Measurements from ENCODE around the gene CGB8.

CGB8 gene

DNA sequence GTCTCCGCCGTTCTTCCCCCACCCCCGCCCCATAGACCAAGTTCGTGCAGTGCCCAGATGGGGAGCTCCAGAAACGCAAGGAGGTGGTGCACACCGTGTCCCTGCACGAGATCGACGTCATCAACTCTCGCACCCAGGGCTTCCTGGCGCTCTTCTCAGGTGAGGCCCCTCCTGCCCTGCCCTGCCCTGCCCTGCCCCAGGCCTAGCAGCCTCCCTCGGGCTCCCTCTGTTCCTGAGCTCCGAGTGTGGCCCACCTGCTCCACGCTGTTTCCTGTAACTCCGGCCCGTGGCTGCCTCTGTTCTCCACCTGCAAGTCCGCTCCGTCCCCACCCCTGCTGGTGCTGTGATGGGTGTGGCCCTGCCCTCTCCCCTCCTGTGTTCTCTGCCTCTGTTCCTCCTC, 38.5 kb downstream of the CGB8 start:
- Histone ChIP-seq H3K9ac (ENCODE audit: low read depth in 1 of 2, low read length in 2 of 2) (no peak overlapping the region), H3K36me3 (ENCODE audit: control insufficient read depth in 2 of 2, insufficient read depth in 2 of 2, low read length in 2 of 2) (peaks cover 51 to 52% of the 10 kb centered on the region in 2 donors), H3K4me1 (ENCODE audit: control insufficient read depth in 2 of 2, insufficient read depth in 2 of 2, low read length in 2 of 2) (no peaks in the 10 kb centered on the region), H3K27ac (ENCODE audit: low read depth in 2 of 2, low read length in 2 of 2) (no peak overlapping the region), H3K4me3 (ENCODE audit: low read length in 2 of 2) (no peak overlapping the region), H3K27me3 (ENCODE audit: control insufficient read depth in 2 of 2, insufficient read depth in 2 of 2, low read length in 2 of 2) (no peaks in the 10 kb centered on the region), H3K9me3 (ENCODE audit: control insufficient read depth in 2 of 2, low read length in 2 of 2) (no peaks in the 10 kb centered on the region)

DNA sequence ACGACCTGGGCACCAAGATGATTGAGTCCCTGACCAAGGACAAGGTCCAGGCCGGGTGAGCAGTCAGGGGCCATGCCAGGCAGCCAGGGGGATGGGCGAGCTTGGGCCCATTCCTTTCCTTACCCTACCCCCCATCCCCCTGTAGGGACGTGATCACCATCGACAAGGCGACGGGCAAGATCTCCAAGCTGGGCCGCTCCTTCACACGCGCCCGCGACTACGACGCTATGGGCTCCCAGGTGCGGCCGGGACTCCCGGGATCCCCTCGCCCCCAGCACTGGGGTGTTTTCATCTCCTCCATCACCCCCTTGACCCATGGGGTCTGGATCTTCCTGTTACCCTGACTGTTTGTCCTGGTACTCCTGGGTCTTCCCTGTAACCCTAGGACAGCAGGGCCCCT, 39.1 kb downstream of the CGB8 start:
- Histone ChIP-seq H3K27ac (ENCODE audit: low read depth in 2 of 2, low read length in 2 of 2) (no peak overlapping the region), H3K4me1 (ENCODE audit: control insufficient read depth in 2 of 2, insufficient read depth in 2 of 2, low read length in 2 of 2) (no peaks in the 10 kb centered on the region), H3K27me3 (ENCODE audit: control insufficient read depth in 2 of 2, insufficient read depth in 2 of 2, low read length in 2 of 2) (no peaks in the 10 kb centered on the region), H3K4me3 (ENCODE audit: low read length in 2 of 2) (no peak overlapping the region), H3K36me3 (ENCODE audit: control insufficient read depth in 2 of 2, insufficient read depth in 2 of 2, low read length in 2 of 2) (peaks cover 50 to 52% of the 10 kb centered on the region in 2 donors), H3K9me3 (ENCODE audit: control insufficient read depth in 2 of 2, low read length in 2 of 2) (no peaks in the 10 kb centered on the region), H3K9ac (ENCODE audit: low read depth in 1 of 2, low read length in 2 of 2) (no peak overlapping the region)

DNA sequence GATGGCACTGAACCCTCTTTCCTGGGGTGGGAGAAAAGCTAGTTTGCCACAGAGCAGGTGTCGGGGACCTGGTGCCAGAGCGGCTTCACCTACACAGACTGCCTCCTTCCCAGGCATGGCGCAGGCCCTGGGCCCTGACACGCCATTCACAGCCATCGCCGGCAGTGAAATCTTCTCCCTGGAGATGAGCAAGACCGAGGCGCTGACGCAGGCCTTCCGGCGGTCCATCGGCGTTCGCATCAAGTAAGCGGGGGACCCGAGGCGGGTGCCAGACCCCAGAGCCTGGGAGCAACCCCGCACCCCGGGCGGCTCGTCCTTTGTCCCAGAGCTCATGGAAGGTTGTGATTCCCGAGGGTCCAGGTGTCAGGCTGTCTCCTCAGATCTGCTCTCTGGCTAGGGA, 42.0 kb downstream of the CGB8 start:
- Histone ChIP-seq H3K27me3 (ENCODE audit: control insufficient read depth in 2 of 2, insufficient read depth in 2 of 2, low read length in 2 of 2) (no peaks in the 10 kb centered on the region), H3K9me3 (ENCODE audit: control insufficient read depth in 2 of 2, low read length in 2 of 2) (no peaks in the 10 kb centered on the region), H3K4me1 (ENCODE audit: control insufficient read depth in 2 of 2, insufficient read depth in 2 of 2, low read length in 2 of 2) (no peaks in the 10 kb centered on the region), H3K36me3 (ENCODE audit: control insufficient read depth in 2 of 2, insufficient read depth in 2 of 2, low read length in 2 of 2) (peaks cover 46 to 65% of the 10 kb centered on the region in 2 donors), H3K9ac (ENCODE audit: low read depth in 1 of 2, low read length in 2 of 2) (no peak overlapping the region), H3K27ac (ENCODE audit: low read depth in 2 of 2, low read length in 2 of 2) (no peak overlapping the region), H3K4me3 (ENCODE audit: low read length in 2 of 2) (no peak overlapping the region)

DNA sequence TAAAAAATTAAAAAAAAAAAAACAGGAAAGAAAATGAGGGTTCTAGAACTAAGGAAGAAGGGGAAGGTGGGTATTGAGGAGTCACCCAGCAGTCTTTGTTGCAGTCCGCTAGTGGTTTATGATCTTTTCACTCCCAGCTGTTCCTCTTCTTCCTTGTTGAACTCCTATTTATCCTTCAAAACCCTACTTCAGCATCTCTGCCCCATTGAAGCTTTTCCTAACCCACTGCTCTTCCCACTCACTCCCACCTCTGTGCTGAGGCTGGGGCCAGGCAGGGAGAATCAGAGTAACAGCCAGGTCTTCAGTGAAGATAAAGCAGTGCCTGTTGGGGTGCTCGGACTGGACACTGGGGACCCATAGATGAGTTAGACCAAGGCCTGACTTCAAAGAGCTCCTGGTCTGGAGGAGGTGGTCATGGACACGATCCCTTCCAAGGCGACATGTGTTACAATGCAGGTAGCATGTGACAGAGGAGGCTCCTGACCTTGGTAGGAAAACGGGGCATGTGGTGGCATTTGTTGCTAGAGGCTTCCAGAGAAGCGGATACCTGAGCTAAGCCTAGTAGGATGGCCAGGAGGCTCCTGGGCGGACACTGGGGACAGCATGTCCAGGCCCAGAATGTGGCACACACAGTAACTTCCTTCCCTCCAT, 43.8 kb downstream of the CGB8 start:
- Histone ChIP-seq H3K27me3 (ENCODE audit: control insufficient read depth in 2 of 2, insufficient read depth in 2 of 2, low read length in 2 of 2) (no peaks in the 10 kb centered on the region), H3K9me3 (ENCODE audit: control insufficient read depth in 2 of 2, low read length in 2 of 2) (no peaks in the 10 kb centered on the region), H3K27ac (ENCODE audit: low read depth in 2 of 2, low read length in 2 of 2) (no peak overlapping the region), H3K36me3 (ENCODE audit: control insufficient read depth in 2 of 2, insufficient read depth in 2 of 2, low read length in 2 of 2) (peaks cover 39 to 52% of the 10 kb centered on the region in 2 donors), H3K9ac (ENCODE audit: low read depth in 1 of 2, low read length in 2 of 2) (no peak overlapping the region), H3K4me1 (ENCODE audit: control insufficient read depth in 2 of 2, insufficient read depth in 2 of 2, low read length in 2 of 2) (no peaks in the 10 kb centered on the region), H3K4me3 (ENCODE audit: low read length in 2 of 2) (no peak overlapping the region)

DNA sequence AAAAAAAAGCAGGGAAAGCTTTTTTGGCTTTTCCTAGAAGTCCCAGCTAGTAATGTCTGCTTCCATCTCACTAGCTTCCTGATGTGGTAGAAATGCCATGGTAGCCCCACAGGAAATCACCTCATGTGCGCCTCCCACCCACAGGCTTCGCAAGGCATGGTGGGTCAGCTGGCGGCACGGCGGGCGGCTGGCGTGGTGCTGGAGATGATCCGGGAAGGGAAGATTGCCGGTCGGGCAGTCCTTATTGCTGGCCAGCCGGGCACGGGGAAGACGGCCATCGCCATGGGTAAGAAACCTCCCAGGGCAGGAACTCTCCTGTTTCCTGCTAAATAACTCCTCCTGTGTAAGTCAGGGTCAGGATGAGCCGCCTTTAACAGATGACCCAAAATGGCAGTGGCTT, 44.8 kb downstream of the CGB8 start:
- Histone ChIP-seq H3K27me3 (ENCODE audit: control insufficient read depth in 2 of 2, insufficient read depth in 2 of 2, low read length in 2 of 2) (no peaks in the 10 kb centered on the region), H3K4me3 (ENCODE audit: low read length in 2 of 2) (no peak overlapping the region), H3K9me3 (ENCODE audit: control insufficient read depth in 2 of 2, low read length in 2 of 2) (no peaks in the 10 kb centered on the region), H3K4me1 (ENCODE audit: control insufficient read depth in 2 of 2, insufficient read depth in 2 of 2, low read length in 2 of 2) (no peaks in the 10 kb centered on the region), H3K36me3 (ENCODE audit: control insufficient read depth in 2 of 2, insufficient read depth in 2 of 2, low read length in 2 of 2) (peaks cover 32 to 44% of the 10 kb centered on the region in 2 donors), H3K9ac (ENCODE audit: low read depth in 1 of 2, low read length in 2 of 2) (no peak overlapping the region), H3K27ac (ENCODE audit: low read depth in 2 of 2, low read length in 2 of 2) (no peak overlapping the region)

DNA sequence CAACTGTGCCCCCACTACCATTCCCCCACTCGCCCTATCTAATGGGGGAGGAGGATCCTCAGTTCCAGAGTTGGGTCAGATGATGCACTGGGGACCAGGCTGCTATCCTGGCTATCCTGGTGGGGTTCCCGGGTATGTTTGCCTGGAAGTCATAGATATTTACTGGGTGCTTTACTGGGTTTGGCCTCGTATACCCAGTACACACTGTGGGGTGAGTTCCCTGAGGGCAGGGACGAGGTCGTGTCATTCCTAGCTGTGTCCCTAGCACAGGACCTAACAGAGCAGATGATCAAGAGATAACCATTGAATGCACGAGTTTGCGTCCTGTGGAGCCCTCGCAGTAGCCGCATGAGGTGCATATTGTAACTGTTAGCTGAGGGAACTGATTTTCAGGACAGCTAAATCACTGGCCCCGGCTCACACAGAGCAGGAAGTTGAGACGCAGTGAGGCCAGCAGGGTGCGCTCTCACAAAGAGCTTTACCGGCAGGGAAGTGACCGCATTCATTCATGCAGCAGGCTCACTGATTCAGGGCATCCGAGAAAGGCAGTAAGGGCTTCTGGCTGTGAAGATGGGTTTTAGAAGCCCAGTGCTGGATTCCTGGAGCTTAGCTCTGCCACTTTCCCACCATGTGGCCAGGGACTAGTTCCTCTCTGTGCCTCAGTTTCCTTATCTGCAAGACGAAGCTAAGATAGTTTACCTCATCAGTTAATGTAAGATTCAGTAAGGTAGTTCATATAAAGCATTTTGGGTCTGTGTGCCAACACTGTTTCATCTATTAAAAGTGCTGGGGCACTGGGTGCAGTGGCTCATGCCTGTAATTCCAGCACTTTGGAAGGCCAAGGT, 49.2 kb downstream of the CGB8 start:
- Histone ChIP-seq H3K4me1 (ENCODE audit: control insufficient read depth in 2 of 2, insufficient read depth in 2 of 2, low read length in 2 of 2) (no peaks in the 10 kb centered on the region), H3K27ac (ENCODE audit: low read depth in 2 of 2, low read length in 2 of 2) (no peak overlapping the region), H3K4me3 (ENCODE audit: low read length in 2 of 2) (no peak overlapping the region), H3K9me3 (ENCODE audit: control insufficient read depth in 2 of 2, low read length in 2 of 2) (no peaks in the 10 kb centered on the region), H3K36me3 (ENCODE audit: control insufficient read depth in 2 of 2, insufficient read depth in 2 of 2, low read length in 2 of 2) (peaks cover 8 to 19% of the 10 kb centered on the region in 2 donors), H3K27me3 (ENCODE audit: control insufficient read depth in 2 of 2, insufficient read depth in 2 of 2, low read length in 2 of 2) (no peaks in the 10 kb centered on the region), H3K9ac (ENCODE audit: low read depth in 1 of 2, low read length in 2 of 2) (no peak overlapping the region)

DNA sequence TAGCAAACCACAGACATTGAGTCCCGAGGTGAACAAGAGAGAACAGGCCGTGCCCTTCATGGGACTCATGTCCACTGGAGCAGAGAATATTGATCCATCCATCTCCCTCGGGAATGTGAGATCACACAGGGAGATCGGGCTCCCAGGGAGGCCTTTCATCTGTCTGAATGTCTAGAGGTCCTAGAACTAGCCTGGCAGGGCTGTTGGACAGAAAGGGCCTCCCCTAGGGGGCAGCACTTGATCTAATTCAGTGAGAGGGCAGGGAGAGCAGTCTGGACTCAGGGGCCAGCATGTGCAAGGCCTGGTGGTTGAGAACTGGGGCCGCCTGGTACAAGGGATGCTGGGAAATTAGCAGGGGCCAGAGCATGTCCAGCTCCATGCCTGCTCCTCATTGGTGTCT, 50.9 kb downstream of the CGB8 start:
- H3K4me1 ChIP-seq (ENCODE audit: control insufficient read depth in 2 of 2, insufficient read depth in 2 of 2, low read length in 2 of 2) = peaks cover 4 to 6% of the 10 kb centered on the region in 2 donors
- H3K27me3 ChIP-seq (ENCODE audit: control insufficient read depth in 2 of 2, insufficient read depth in 2 of 2, low read length in 2 of 2) = no peaks in the 10 kb centered on the region
- peaks cover 0 to 5% of the 10 kb centered on the region in 2 donors for H3K36me3 ChIP-seq (ENCODE audit: control insufficient read depth in 2 of 2, insufficient read depth in 2 of 2, low read length in 2 of 2)
- H3K27ac ChIP-seq (ENCODE audit: low read depth in 2 of 2, low read length in 2 of 2) = no peak overlapping the region
- H3K4me3 ChIP-seq (ENCODE audit: low read length in 2 of 2) = no peak overlapping the region
- no peak overlapping the region for H3K9ac ChIP-seq (ENCODE audit: low read depth in 1 of 2, low read length in 2 of 2)
- no peaks in the 10 kb centered on the region for H3K9me3 ChIP-seq (ENCODE audit: control insufficient read depth in 2 of 2, low read length in 2 of 2)
